ENCODE measurements around the gene STK17A.
"Not testable (repeated sequence)": the region's sequence is repeated elsewhere in the genome, so short reads cannot be mapped to it uniquely, and the experiment has no call there.

The STK17A gene

GRCh38 chr7:43602256-43602655, 19.3 kb downstream of the STK17A start:
- no peak for DNase-seq

- no peak for DNase-seq
Measured at GRCh38 chr7:43604251-43604650, 21.3 kb downstream of the STK17A start.

- DNase-seq: no peak
Measured at GRCh38 chr7:43609097-43609496, 26.2 kb downstream of the STK17A start.

GRCh38 chr7:43612128-43612527, 29.2 kb downstream of the STK17A start:
- no peak for DNase-seq

- DNase-seq: no peak
Measured at GRCh38 chr7:43612599-43613589, 30.0 kb downstream of the STK17A start.

GRCh38 chr7:43615558-43616145, 32.7 kb downstream of the STK17A start:
- no peak for DNase-seq

- no peak for DNase-seq
Measured at GRCh38 chr7:43616977-43617376, 34.1 kb downstream of the STK17A start.

- DNase-seq: no peak
Measured at GRCh38 chr7:43618073-43618472, 35.2 kb downstream of the STK17A start.

- DNase-seq: no peak
Measured at GRCh38 chr7:43619213-43620012, 36.5 kb downstream of the STK17A start.

- DNase-seq: no peak
Measured at GRCh38 chr7:43621729-43622448, 39.0 kb downstream of the STK17A start.

- no peak for DNase-seq
Measured at GRCh38 chr7:43624156-43624555, 41.2 kb downstream of the STK17A start.

- DNase-seq: peak; percentile 78
Measured at GRCh38 chr7:43625453-43625852, 42.5 kb downstream of the STK17A start.

- no peak for DNase-seq
Measured at GRCh38 chr7:43625980-43626379, 43.1 kb downstream of the STK17A start.

- DNase-seq: no peak
Measured at GRCh38 chr7:43626695-43627094, 43.8 kb downstream of the STK17A start.

GRCh38 chr7:43627798-43628197, 44.9 kb downstream of the STK17A start:
- DNase-seq: not testable (repeated sequence)

- no peak for DNase-seq
Measured at GRCh38 chr7:43628431-43628830, 45.5 kb downstream of the STK17A start.

- DNase-seq: no peak
Measured at GRCh38 chr7:43629857-43630256, 46.9 kb downstream of the STK17A start.

- no peak for DNase-seq
Measured at GRCh38 chr7:43630482-43630881, 47.6 kb downstream of the STK17A start.

GRCh38 chr7:43631559-43631958, 48.7 kb downstream of the STK17A start:
- no peak for DNase-seq

GRCh38 chr7:43632746-43633145, 49.8 kb downstream of the STK17A start:
- DNase-seq: no peak

GRCh38 chr7:43634384-43634783, 51.5 kb downstream of the STK17A start:
- DNase-seq: no peak

- no peak for DNase-seq
Measured at GRCh38 chr7:43636093-43636492, 53.2 kb downstream of the STK17A start.

Data from CD4-positive, alpha-beta T cell treated with Interferon gamma for 1 hour (primary cell).